Thyroid gland (tissue), 4 donors: ENCODE measurements around the gene TUBA4A.

ENCODE experiments used
- CTCF ChIP-seq, 6 experiments: fragments of 200-600 bp in 3 of 6; fragments of 450-650 bp in 3 of 6; sonication (generic) in 3 of 6; IDR thresholded peaks; one replicate each; pipeline ENCODE4 v1.5.1; 2016 to 2019; ENCODE audit warnings: antibody characterized with exemption in 6 of 6, mild to moderate bottlenecking in 2 of 6, inconsistent platforms in 1 of 6, moderate library complexity in 1 of 6
- POLR2A ChIP-seq, 2 donors: fragments of 450-650 bp; IDR thresholded peaks; one replicate each; pipeline ENCODE4 v1.6.1; 2017; ENCODE audit warnings: antibody characterized with exemption in 2 of 2, mild to moderate bottlenecking in 2 of 2, moderate library complexity in 1 of 2

- TF ChIP-seq CTCF (IDR thresholded peaks at IDR 0.05) (peak in 1 of 6 experiments; percentile 7), POLR2A (IDR thresholded peaks at IDR 0.05) (peak in 1 of 2 donors; percentile 88)
These were observed 8.4 kb downstream of the TUBA4A start, which contains the start of the genes GLB1L and STK16 for GRCh38 chr2:219245148-219245898.
